G401 (cell line): ENCODE results near the gene RO60. TPM values are rescaled to one million over a fixed set of nuclear protein-coding genes. Genes with fewer than 3 reads are reported as not detected.

ENCODE experiments used
- DNase-seq: peaks from one replicate; pipeline ENCODE4 v3.0.0-alpha.2; 2015; ENCODE audit warnings: low spot score
- in situ Hi-C: cut with HindIII; loops from 2 replicates; pipeline ENCODE4 v1.10.0; 2016; ENCODE audit warnings: low sequenced_read_pairs, mixed read lengths
- total RNA-seq: library from RNA; depleted of rRNA; stranded (reverse); fragments of >200 nt; shearing (Covaris generic); gene quantifications from 2 replicates; pipeline ENCODE4 v1.2.3, GENCODE V29; 2014; rRNA removed

Gene RO60
- total RNA-seq, 1 experiment from 2014 or later = 177 TPM

DNA sequence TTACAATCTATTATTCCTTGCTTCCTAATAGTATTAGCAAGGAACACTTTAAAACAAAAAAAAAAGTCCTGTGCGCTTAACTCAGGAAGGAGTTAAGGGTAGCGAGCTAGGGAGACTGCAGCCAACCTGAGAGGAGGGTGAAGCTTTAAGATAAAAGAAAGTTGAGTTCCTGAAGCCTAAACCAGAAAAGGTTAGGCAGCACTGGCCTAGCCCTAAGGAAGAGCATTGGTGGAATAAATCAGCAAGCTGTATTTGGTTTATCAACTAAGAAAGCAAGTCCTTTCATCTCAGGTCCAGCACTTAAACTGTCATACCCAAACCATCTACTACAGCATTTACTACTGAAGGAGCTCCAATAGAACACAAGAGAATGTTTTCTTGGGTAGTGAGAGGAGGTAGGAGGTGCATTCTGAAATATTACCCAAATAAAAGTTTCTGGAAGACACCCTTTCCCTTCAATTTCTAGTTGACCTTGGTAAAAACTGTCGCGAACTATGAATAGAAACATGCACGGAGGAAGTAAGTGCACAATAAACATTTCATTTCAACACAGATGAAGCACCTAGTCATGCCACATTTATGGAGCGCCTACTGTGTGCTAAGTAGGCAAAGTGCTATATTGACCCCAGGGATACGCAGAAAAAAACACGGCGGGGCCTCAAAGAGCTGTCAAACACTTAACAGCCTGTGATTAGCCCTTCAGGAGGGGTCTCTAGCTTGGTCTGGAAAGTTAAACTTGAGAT is 44.5 kb downstream of the RO60 start:
- in situ Hi-C loops = no loop called here

DNA sequence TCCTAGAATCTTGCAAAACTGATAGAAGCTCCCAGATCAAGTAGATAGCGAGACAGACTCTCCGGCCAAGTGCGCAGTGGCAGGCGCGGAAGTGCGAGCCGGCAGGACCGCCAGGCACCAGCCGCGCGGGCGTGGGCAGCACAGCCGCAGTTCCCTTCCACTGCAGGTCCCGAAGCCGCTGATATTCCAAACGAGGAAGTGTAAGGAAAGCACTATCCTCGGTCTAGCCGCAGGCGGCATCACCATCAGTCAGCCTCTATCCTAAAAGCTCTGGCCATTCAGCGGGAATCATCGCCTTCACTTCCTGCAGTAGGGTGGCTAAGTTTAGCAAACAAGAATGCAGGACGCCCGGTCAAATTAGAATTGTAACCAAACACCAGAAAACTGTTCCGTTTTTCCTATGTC is 45.1 kb downstream of the RO60 start:
- peak; percentile 64 for DNase-seq
- in situ Hi-C loops = no loop called here

More for the DNA sequence above, 44.5 kb downstream of the RO60 start:
- no peak for DNase-seq

GRCh38 chr1:193104907-193105820 is 45.8 kb downstream of the RO60 start, which contains the start of gene GLRX2:
Gene GLRX2, minus strand, starts transcription at chr1:193105414. Its CDS starts 32 bp downstream, at chr1:193105382.
- in situ Hi-C loops = no loop called here
- DNase-seq = peak; percentile 88

DNA sequence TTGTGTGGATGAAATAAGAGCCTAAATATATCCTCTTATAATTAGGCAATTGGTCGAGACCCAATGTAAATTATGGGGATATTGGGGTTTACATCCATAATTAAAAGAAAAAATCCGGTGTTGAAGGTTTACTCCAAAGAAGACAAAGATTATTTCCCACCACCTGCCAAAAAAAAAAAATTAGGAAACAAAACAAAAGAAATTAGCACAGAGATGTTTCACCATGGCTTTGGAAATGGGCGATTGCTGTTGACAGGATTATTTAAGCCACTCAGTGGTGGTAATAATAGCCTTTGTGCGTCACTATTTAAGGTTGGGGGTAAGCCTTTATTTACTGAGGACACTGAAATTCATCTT is 46.4 kb downstream of the RO60 start:
- DNase-seq = peak; percentile 16
- in situ Hi-C loops = no loop called here

DNA sequence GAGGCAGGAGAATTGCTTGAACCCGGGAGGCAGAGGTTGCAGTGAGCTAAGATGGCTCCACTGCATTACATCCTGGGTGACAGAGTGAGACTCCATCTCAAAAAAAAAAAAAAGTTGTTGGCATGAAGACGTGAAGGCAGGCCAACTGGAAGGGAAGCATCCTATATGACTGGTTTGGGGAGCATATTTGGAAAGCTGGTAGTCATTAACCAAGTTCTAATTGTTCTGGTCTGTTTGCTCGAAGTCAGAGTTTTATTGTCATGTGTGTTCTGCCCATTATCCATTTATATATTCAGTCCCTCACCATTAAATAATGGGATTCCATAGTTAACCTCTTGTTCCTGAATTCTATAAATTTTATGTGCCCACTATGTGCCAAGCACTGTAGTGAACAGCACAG is 49.1 kb downstream of the RO60 start:
- in situ Hi-C loops = no loop called here
- no peak for DNase-seq

Other genes with a start within 250 kb of the RO60 start
- 46.2 and 53.3 TPM in 2 replicates for gene UCHL5, start 252 bp upstream of the RO60 start, total RNA-seq
- gene GLRX2, start 45.8 kb downstream of the RO60 start, total RNA-seq = 16.9 and 19.5 TPM in 2 replicates
- gene CDC73, start 62.4 kb downstream of the RO60 start, total RNA-seq = 15.2 and 16.9 TPM in 2 replicates
- not detected in 2 replicates for gene B3GALT2, start 127.0 kb downstream of the RO60 start, total RNA-seq